HepG2 (cell line): ENCODE measurements around the gene C1QTNF5. TPM values are rescaled to one million over a fixed set of nuclear protein-coding genes. Genes with fewer than 3 reads are reported as not detected.

Experiments
- CBFB ChIP-seq: sonication (generic); formaldehyde crosslinking; IDR thresholded peaks from 2 replicates; pipeline ENCODE4 v1.4.0; 2020; ENCODE audit warnings: missing genetic modification reagents
- GABPB1 ChIP-seq: IDR thresholded peaks from 2 replicates; pipeline ENCODE4 v1.6.1; 2016; ENCODE audit warnings: mild to moderate bottlenecking, missing genetic modification reagents, moderate library complexity, missing compliant biosample characterization
- HDAC2 ChIP-seq: sonication (generic); formaldehyde crosslinking; IDR thresholded peaks from 2 replicates; pipeline ENCODE4 v1.4.0; 2020; ENCODE audit warnings: missing genetic modification reagents
- JDP2 ChIP-seq: sonication (generic); formaldehyde crosslinking; IDR thresholded peaks from 2 replicates; pipeline ENCODE4 v1.8.1; 2022; ENCODE audit warnings: missing genetic modification reagents, borderline replicate concordance
- KAT7 ChIP-seq: IDR thresholded peaks from 2 replicates; pipeline ENCODE4 v1.6.1; 2018; ENCODE audit warnings: borderline replicate concordance, missing compliant biosample characterization
- MIER3 ChIP-seq: IDR thresholded peaks from 2 replicates; pipeline ENCODE4 v1.6.1; 2016; ENCODE audit warnings: missing compliant biosample characterization, borderline replicate concordance
- PRMT3 ChIP-seq: sonication (generic); formaldehyde crosslinking; IDR thresholded peaks from 2 replicates; pipeline ENCODE4 v1.8.1; 2022; ENCODE audit warnings: low read depth, mild to moderate bottlenecking, moderate library complexity, missing genetic modification reagents, borderline replicate concordance
- XBP1 ChIP-seq: sonication (generic); formaldehyde crosslinking; IDR thresholded peaks from 2 replicates; pipeline ENCODE4 v1.5.0; 2020; ENCODE audit warnings: missing genetic modification reagents
- ZBTB3 ChIP-seq: sonication (generic); formaldehyde crosslinking; IDR thresholded peaks from 2 replicates; pipeline ENCODE4 v1.4.0; 2020; ENCODE audit warnings: low read depth, mild to moderate bottlenecking, moderate library complexity, missing genetic modification reagents, borderline replicate concordance
- ZBTB38 ChIP-seq: sonication (generic); formaldehyde crosslinking; IDR thresholded peaks from 2 replicates; pipeline ENCODE4 v1.5.1; 2020; ENCODE audit warnings: mild to moderate bottlenecking, missing genetic modification reagents
- ZMYM4 ChIP-seq: sonication (generic); formaldehyde crosslinking; IDR thresholded peaks from 2 replicates; pipeline ENCODE4 v1.8.1; 2023; ENCODE audit warnings: mild to moderate bottlenecking, missing genetic modification reagents
- ZSCAN12 ChIP-seq: sonication (generic); formaldehyde crosslinking; IDR thresholded peaks from 2 replicates; pipeline ENCODE4 v1.9.0; 2021; ENCODE audit warnings: mild to moderate bottlenecking, missing genetic modification reagents
- ZSCAN29 ChIP-seq: sonication (generic); formaldehyde crosslinking; conservative IDR thresholded peaks from 2 replicates; pipeline ENCODE4 v1.4.0; 2020; ENCODE audit warnings: mild to moderate bottlenecking, missing genetic modification reagents
- polyA plus RNA-seq, 8 experiments: library from polyadenylated mRNA; depleted of rRNA in 3 of 8; stranded (reverse) in 7 of 8; unstranded in 1 of 8; fragments of >200 nt; fragmentation: Illumina TruSeq in 4 of 8; extraction: Trizol in 4 of 8; gene quantifications; 2 replicates each; pipeline versions ENCODE4 v1.2.1 to v1.2.3, GENCODE V29; 2011 to 2016; ENCODE audit warnings: low read depth in 4 of 8, missing spikeins in 1 of 8, mixed read lengths in 1 of 8; ENCODE audit not compliant: insufficient read depth in 1 of 8
- total RNA-seq, 5 experiments: library from RNA; depleted of rRNA; stranded (reverse); fragments of >200 nt; fragmentation: Illumina TruSeq; extraction: Trizol; gene quantifications; 2 replicates each; pipeline ENCODE4 v1.2.3, GENCODE V29; 2016; ENCODE audit warnings: low read depth in 1 of 5
- TF ChIP-seq, protein P1 (sequence below): sonication (generic); formaldehyde crosslinking; IDR thresholded peaks from 2 replicates; pipeline ENCODE4 v1.4.0; 2020; ENCODE audit warnings: missing genetic modification reagents, borderline replicate concordance
- TF ChIP-seq, protein P2 (sequence below): sonication (generic); formaldehyde crosslinking; IDR thresholded peaks from 2 replicates; pipeline ENCODE4 v1.9.0; 2021; ENCODE audit warnings: missing genetic modification reagents, borderline replicate concordance
- TF ChIP-seq, protein P3 (sequence below): sonication (generic); formaldehyde crosslinking; IDR thresholded peaks from 2 replicates; pipeline ENCODE4 v1.4.0; 2020; ENCODE audit warnings: missing genetic modification reagents, borderline replicate concordance

The C1QTNF5 gene
- total and polyA plus RNA-seq, 2 of the 13 experiments (the other 11 are each of a cell fraction or from before 2014, with no cell fraction given), result 0.86 to 1.2 TPM

DNA sequence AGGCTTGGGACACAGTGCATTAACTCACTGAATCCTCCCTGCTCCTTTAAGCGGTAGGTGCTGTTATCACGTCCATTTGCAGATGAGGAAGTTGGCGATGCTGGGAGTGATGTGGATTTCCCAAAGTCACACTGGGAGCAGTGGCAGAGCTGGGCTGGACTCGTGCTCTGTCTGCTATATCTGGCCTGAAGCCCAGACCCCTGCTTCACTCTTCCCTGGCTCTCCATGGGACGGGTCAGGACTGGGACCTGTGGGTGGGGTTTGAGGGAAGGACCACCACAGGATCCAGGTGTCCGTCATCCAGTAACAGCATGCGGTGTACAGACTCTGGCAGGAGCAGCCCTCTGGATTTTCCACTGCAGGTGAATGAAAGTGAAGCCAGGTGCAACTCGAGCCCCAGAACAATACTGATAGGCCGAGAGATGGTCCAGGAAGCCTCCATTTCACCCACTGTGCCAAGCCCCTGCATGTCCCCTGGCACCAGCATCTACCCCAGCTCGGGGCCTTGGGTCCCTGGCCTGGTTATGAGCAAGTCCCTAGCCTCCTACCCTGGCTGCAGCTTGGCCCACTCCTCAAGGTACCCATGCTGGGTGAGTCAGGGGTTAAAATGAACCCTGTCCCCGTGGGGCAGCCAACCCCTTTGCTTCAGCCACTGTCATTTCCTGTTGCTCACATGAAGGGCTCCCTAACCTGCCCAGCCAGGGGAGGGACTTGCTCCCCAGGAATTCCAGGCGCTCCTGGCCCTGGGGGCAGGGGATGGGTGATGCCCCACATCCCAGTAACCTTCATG lies 36.6 kb upstream of the C1QTNF5 start (continued):
- TF ChIP-seq, protein P1, sequence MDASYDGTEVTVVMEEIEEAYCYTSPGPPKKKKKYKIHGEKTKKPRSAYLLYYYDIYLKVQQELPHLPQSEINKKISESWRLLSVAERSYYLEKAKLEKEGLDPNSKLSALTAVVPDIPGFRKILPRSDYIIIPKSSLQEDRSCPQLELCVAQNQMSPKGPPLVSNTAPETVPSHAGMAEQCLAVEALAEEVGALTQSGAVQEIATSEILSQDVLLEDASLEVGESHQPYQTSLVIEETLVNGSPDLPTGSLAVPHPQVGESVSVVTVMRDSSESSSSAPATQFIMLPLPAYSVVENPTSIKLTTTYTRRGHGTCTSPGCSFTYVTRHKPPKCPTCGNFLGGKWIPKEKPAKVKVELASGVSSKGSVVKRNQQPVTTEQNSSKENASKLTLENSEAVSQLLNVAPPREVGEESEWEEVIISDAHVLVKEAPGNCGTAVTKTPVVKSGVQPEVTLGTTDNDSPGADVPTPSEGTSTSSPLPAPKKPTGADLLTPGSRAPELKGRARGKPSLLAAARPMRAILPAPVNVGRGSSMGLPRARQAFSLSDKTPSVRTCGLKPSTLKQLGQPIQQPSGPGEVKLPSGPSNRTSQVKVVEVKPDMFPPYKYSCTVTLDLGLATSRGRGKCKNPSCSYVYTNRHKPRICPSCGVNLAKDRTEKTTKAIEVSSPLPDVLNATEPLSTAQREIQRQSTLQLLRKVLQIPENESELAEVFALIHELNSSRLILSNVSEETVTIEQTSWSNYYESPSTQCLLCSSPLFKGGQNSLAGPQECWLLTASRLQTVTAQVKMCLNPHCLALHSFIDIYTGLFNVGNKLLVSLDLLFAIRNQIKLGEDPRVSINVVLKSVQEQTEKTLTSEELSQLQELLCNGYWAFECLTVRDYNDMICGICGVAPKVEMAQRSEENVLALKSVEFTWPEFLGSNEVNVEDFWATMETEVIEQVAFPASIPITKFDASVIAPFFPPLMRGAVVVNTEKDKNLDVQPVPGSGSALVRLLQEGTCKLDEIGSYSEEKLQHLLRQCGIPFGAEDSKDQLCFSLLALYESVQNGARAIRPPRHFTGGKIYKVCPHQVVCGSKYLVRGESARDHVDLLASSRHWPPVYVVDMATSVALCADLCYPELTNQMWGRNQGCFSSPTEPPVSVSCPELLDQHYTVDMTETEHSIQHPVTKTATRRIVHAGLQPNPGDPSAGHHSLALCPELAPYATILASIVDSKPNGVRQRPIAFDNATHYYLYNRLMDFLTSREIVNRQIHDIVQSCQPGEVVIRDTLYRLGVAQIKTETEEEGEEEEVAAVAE (CRISPR knock-in tag), result no peak
- TF ChIP-seq HDAC2 (CRISPR knock-in tag), result no peak
- no peak for TF ChIP-seq ZMYM4 (CRISPR knock-in tag)
- TF ChIP-seq JDP2 (CRISPR knock-in tag), result no peak
- no peak for TF ChIP-seq ZBTB3
- TF ChIP-seq, protein P2, sequence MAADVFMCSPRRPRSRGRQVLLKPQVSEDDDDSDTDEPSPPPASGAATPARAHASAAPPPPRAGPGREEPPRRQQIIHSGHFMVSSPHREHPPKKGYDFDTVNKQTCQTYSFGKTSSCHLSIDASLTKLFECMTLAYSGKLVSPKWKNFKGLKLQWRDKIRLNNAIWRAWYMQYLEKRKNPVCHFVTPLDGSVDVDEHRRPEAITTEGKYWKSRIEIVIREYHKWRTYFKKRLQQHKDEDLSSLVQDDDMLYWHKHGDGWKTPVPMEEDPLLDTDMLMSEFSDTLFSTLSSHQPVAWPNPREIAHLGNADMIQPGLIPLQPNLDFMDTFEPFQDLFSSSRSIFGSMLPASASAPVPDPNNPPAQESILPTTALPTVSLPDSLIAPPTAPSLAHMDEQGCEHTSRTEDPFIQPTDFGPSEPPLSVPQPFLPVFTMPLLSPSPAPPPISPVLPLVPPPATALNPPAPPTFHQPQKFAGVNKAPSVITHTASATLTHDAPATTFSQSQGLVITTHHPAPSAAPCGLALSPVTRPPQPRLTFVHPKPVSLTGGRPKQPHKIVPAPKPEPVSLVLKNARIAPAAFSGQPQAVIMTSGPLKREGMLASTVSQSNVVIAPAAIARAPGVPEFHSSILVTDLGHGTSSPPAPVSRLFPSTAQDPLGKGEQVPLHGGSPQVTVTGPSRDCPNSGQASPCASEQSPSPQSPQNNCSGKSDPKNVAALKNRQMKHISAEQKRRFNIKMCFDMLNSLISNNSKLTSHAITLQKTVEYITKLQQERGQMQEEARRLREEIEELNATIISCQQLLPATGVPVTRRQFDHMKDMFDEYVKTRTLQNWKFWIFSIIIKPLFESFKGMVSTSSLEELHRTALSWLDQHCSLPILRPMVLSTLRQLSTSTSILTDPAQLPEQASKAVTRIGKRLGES, result no peak
- TF ChIP-seq PRMT3 (CRISPR knock-in tag), result no peak
- TF ChIP-seq CBFB (CRISPR knock-in tag), result no peak
- TF ChIP-seq MIER3, result no peak
- no peak for TF ChIP-seq ZSCAN12
- TF ChIP-seq ZSCAN29 (CRISPR knock-in tag), result no peak
- TF ChIP-seq XBP1 (CRISPR knock-in tag), result no peak
- peak; percentile 19; the same call in 1 of the 2 replicates for TF ChIP-seq GABPB1 (CRISPR knock-in tag)
- TF ChIP-seq, protein P3, sequence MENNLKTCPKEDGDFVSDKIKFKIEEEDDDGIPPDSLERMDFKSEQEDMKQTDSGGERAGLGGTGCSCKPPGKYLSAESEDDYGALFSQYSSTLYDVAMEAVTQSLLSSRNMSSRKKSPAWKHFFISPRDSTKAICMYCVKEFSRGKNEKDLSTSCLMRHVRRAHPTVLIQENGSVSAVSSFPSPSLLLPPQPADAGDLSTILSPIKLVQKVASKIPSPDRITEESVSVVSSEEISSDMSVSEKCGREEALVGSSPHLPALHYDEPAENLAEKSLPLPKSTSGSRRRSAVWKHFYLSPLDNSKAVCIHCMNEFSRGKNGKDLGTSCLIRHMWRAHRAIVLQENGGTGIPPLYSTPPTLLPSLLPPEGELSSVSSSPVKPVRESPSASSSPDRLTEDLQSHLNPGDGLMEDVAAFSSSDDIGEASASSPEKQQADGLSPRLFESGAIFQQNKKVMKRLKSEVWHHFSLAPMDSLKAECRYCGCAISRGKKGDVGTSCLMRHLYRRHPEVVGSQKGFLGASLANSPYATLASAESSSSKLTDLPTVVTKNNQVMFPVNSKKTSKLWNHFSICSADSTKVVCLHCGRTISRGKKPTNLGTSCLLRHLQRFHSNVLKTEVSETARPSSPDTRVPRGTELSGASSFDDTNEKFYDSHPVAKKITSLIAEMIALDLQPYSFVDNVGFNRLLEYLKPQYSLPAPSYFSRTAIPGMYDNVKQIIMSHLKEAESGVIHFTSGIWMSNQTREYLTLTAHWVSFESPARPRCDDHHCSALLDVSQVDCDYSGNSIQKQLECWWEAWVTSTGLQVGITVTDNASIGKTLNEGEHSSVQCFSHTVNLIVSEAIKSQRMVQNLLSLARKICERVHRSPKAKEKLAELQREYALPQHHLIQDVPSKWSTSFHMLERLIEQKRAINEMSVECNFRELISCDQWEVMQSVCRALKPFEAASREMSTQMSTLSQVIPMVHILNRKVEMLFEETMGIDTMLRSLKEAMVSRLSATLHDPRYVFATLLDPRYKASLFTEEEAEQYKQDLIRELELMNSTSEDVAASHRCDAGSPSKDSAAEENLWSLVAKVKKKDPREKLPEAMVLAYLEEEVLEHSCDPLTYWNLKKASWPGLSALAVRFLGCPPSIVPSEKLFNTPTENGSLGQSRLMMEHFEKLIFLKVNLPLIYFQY (CRISPR knock-in tag), result no peak
- no peak for TF ChIP-seq ZBTB38
- TF ChIP-seq KAT7 (CRISPR knock-in tag), result no peak
